PC-9 (cell line): Measurements from ENCODE around the gene SLC25A25.

Experiments
- EZH2 ChIP-seq: fragments of 200-600 bp; sonication (generic); IDR thresholded peaks from 2 replicates; pipeline ENCODE4 v1.8.0; 2017; ENCODE audit warnings: antibody characterized with exemption, low read depth
- TF ChIP-seq, protein P1 (sequence below): fragments of 200-600 bp; sonication (generic); conservative IDR thresholded peaks from 2 replicates; pipeline ENCODE4 v1.6.1; 2017; ENCODE audit warnings: mixed run types, antibody characterized with exemption, mild to moderate bottlenecking, moderate library complexity

DNA sequence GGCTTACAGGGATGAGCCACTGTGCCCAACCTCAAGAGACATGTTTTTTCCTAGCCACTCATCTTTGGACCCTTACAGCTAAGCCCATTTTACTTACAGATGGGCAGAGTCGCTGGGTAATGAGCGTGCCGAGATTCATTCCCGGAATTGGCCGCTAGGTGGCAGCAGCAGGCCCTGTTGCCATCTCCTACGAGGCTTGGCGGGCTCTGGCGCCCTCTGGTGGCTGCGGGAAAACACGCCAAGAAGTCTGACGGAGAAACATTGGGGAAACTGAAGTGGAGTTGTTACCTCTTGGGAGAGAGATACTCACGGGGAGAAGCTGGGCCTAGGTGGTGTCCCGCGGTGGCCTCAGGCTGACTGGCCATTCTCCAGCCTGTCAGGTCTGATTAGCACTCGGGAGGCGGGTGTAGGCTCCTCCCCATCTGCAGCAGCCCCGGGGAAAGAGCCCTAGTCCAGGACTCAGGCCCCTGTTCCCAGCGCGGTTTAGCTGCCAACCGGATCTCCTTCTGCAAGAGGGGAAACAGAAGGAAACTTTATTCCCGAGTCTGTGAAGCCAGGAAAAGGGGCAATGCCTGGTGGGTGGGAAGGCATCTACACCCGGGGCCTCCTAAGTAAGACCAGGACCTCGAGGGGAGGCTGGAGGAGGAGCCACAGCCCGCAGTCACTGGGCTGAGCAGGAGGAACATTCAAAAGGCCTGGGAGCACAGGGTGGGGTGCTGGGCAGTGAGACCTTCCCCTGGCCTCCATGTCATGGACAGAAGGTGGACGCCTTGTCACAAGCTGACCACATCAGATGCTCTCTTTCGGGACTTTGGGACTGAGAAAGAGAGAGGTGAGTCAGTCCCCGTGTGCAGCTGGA, 49.8 kb downstream of the SLC25A25 start:
- TF ChIP-seq, protein P1, sequence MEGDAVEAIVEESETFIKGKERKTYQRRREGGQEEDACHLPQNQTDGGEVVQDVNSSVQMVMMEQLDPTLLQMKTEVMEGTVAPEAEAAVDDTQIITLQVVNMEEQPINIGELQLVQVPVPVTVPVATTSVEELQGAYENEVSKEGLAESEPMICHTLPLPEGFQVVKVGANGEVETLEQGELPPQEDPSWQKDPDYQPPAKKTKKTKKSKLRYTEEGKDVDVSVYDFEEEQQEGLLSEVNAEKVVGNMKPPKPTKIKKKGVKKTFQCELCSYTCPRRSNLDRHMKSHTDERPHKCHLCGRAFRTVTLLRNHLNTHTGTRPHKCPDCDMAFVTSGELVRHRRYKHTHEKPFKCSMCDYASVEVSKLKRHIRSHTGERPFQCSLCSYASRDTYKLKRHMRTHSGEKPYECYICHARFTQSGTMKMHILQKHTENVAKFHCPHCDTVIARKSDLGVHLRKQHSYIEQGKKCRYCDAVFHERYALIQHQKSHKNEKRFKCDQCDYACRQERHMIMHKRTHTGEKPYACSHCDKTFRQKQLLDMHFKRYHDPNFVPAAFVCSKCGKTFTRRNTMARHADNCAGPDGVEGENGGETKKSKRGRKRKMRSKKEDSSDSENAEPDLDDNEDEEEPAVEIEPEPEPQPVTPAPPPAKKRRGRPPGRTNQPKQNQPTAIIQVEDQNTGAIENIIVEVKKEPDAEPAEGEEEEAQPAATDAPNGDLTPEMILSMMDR: peak; percentile 100
- no peak for TF ChIP-seq EZH2
